SW 1271 (cell line): Measurements from ENCODE around the gene SLC1A3.

Experiments used
- DNase-seq, 2 experiments: peaks; one replicate each; lab custom pipeline; 2025; lab: John Stamatoyannopoulos, UW

SLC1A3 gene

DNA sequence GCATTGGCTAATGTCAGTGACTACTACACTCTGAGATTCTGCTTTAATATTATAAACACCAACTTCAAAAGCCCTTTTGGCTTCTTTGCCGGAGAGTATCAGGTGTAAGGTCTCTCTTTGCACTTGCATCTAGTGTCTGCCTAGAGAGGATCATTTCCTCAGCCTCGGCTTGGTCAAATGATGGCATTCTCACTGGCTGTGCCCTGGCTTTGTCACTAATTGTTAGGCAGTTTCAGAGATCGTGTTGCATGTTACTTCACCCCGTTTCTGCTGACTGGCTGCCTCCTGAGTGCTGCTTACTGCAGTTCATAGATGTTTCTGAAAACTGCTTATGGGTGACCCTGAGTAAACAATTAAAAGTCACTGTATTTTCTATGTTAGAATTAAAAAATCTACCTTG is 48.8 kb downstream of the SLC1A3 start:
- no peak for DNase-seq

DNA sequence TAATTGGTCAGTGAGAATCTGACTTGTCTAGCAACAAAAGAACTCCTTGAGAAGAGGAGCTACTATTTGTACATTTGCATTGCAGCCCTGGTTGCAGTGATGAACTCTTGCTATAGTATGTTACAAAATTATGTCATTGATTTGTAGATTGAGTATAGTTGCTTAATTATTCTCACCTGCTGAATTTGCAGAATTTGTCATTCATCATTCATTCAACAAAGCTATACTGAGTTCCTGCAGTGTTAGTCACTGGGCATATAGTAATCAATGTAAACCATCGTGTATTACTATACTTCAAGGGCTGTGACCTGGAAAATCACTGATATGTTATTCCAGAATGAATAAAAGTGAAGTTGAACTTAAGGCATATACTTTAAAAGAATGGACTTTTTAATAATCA is 50.1 kb downstream of the SLC1A3 start:
- no peak for DNase-seq

DNA sequence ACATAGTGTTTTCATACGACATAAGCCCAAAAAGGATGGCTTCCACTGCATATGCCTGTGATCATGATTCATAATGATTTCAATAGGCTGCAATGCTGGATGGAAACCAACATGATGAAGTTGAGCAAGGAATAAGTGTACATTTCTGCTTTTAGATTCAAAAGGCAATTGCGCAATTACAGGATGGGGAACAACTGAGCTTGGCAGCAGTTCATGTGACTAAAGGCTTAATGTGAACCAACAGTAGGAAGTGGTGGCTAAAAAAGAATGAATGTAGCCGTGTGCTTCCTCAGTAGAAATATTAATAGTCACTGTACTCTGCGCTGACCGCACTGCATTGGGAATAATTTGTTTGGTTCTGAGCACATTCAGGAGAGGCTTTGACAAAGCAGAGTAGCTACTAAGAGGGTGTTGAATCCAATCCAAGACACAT is 51.2 kb downstream of the SLC1A3 start:
- DNase-seq, result peak in 1 of 2 experiments; percentile 73

DNA sequence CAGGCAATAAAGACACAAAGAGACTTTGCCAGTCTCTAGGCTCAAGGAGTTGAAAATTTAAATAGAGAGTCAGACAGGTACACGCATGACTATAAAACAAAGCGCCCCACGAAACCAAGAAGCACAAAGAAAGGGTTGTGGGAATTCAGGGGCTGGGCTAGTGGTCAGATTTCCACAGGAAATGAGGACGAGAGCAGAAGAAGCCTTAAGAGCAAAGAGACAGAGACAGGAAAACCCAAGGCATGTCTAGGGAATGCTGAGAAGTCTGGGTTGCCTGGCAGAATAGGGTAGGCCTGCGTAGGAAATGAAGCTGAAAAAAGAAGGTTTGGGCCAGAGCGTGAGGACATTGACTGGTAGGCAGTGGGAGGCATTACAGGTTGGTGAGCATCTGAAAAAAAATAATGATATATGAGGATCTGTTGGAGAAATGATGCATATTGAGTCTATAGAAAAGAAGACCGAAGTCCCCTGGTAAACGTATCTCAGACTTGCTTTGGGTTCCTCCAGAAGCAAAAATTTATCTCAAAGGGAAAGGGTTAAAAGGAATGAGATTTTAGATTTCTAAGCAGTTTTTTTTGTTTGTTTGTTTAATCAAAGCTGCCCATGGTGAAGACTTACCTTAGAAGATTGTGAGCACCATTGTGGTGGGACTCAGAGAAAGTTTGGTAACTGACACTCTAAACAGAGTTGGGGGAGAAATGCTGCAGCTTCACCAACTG is 51.8 kb downstream of the SLC1A3 start:
- no peak for DNase-seq

DNA sequence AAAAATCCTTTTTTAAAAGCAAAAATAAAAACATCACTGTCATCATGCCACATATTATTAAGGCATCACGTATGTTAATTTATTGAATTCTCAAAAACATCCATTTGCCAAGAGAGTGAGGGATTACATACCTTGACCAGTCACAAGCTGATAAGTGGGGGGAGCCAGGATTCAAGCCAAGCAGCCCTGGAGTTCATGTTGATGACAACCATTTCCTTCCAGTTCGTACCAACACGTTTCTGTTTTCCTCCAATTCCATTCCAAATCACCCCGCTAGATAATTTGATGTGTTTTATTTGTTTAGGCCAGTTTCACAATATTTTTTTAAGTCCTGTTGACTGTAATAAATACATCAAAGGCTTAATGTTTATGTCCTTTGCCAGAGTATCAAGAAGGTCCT is 53.0 kb downstream of the SLC1A3 start:
- no peak for DNase-seq

DNA sequence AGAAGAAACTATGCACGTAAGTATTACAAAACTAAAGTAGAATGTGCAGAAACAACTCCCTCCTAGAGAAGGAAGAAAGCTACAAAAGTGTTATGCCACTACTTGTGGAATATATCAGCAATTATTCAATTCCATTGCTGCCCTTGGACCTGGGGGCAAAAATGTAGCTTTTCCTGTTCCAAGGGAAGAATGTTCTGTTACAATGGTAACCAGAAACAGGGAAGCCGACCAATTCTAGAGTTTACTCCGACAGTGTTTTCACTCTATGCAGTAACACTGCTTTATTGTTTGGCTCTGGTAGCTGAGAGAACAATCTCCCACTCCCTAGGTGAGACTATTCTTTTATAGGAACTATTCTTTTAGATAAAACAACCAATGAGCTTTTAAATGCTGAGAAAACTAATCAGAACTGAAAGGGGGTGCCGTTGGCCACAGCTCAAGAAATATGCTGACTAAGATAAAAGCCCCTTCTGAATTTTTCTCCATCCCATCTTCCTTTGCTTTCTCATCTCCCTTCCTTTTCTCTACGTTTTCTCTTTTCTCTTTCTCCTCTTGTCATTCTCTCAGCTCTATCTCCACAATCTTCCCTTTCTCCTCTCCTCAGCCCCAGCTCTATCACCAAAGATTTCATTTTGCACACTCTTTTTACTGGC is 54.1 kb downstream of the SLC1A3 start:
- no peak for DNase-seq

DNA sequence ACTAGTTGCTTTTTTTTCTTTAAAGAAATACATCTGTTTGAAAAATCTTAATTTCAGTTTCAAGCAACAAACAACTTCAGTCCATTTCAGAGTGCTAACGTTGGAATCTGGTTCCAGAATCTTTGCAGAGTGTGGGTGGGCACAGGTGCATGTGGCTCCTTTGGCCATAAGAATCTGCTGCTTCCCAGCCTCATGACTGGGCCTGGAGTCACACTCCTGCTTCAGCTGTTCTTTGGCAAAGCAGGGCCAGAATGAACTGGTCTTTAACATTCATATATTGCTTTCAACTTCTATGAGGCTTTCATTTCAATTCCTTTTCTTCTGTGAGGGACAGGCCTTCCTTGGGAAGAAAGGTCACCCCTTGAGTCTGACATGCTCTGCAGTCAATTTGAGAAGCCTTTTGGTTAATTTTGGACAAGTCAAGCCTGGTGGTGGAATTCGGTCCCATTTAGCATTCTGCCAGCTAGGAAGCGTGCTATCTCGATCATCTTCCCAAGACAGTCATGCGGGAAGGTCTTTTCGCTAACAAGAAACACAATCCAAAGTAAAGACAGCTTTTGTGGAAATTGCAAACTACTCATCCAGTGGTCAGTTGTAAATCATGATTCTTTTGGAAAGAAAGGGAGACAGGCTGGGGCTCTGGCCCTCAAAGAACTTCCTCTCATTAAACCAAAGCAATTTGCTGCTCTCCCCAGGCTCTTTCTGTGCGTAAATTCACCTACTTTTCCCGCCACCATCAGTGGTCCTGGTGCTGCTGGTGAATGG is 55.2 kb downstream of the SLC1A3 start:
- no peak for DNase-seq

DNA sequence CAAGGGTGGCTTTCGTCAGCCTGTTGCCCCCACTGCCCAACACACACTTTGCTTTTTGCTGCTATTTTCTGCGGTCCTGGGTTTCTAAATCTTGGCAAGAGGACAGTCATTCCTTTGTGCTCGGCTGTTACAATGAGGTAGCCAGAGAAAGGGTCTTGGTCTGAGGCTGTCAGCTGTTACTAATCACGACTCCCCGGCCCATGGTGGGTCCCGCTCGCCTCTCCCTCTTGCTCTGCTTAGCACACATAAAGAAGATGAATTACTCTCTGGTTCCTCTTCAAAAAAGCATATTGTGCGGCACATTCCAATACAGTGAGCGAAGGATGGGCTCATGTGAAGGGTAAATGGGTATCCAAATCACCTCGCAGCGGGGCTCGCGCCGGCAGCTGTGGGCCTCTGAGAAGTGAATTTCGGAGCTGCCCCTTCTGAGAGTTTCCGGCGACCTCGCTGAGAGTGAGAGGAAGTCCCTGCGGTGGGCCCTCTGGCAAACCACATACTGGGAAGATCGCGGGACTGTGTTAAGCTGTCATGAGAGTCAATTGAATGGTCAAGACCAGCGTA is 56.0 kb downstream of the SLC1A3 start:
- DNase-seq, result no peak

DNA sequence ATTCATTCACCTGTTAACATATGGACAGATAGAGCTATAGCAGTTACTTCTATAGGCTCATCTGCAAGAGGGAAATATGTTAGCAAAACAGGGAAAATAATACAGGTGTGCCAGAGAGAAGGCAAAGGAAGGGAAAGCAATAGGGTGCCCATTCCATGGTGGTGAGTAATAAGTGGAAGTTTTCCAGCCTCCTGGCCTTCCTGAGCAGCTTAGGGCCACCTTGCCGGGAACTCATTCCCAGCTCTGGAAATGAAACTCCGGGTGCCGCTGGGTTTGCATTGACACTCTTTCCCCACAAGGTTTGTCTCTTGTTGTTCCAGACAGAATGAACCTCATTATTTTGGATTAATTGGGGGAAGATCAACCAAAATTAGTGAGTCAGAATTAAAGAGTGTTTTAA is 58.4 kb downstream of the SLC1A3 start:
- DNase-seq, result peak in 1 of 2 experiments; percentile 26

DNA sequence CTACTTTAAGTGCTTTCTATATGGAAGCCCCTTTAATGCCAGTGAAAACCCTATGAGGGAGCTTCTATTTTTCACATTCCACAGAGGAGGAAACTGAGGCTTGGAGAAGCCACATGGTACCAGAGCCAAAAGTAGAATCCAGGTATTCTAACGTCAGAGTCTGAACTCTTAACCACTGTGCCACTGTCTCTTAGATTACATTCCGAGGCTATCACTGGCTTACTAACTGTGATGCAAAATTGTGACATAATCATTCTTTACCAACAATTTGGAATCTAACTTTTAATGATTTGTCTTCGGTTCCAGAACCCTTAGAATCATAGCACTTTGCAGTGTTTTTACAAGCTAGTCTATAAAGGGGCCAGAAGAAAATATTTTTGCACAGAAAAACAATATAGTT is 59.2 kb downstream of the SLC1A3 start:
- DNase-seq, result no peak

DNA sequence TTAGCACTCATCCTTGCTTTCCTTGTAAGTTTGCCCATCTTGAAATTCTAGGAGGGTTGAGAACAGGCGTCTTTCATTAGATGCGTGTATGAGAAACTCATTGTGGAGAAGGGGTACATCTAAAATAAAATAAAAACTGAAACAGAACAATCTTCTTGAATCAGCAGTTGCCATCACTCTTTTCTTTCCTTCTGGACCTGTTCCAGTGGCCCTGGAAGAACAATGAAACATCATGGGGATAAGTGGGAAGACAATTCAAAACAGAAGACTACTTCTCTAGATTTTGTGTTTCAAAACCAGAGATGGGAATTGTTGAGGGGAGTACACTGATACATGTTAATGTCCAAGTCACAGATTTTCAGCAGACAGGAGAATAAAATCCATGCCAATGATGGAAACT is 59.9 kb downstream of the SLC1A3 start:
- DNase-seq, result no peak

DNA sequence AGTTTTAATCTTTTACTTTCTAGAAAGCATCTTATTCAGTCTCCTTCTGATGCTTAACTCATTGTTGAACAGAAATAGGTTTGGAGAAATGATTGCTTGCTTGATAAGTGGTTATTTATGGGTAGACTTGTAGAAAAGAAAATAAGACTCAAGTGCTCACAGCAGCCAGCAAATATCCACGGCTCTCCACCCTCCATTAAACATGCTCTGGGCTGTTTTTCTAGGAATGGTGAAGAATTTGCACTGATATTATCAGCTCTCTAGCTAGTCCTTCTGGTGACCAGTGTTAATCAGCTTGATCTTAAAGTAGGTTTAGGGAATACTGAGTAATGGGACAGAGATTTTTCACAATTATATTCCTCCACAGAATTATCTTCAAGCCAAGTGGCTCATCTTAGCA is 60.6 kb downstream of the SLC1A3 start:
- no peak for DNase-seq

DNA sequence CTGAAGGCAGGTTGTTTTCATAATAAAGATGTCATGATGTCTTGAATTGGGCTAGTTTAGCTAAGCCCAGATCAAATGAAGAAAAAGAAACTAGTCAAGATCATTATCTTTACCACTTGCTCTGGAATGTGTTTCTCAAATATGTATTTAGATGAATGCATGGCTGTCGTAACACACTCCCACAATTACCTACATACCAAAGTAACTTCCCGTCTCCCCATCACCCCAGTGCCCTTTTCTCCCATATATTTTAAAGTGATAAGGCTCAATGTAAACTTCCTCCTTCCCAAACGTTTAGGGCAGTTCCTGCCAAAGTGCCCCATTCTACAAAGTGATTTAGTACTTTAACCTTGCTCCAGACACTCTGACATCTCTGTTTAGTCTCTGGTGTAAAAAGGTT is 61.4 kb downstream of the SLC1A3 start:
- no peak for DNase-seq

DNA sequence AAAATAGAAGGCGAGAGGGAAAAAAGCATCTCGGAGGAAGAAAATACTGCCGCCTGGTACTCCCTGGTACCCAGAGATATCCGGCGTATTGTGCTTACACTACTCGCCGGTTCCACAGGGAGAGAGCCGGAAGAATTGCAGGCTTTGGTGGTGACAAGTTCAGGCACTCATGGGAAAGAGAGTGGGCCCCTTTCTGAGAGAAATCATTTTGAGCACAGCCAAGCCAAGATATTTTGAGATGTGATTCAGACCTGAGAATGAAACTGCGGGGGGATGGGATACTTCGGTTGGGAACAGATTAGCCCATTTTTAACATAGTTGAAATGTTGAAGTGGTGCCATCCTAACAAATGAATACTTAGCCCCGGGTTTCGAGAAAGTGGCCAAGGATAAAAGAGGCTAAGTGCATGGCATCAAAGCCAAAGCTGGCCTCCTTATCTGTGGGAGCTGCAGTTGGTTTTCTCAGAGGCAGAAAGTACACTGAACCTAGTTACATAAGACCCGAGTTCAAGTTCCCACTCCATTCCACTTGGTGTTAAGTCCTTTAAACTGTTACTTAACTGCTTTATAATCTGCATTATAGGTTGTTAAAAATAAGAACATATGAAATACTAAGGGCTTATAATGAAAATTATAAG is 62.7 kb downstream of the SLC1A3 start:
- no peak for DNase-seq

DNA sequence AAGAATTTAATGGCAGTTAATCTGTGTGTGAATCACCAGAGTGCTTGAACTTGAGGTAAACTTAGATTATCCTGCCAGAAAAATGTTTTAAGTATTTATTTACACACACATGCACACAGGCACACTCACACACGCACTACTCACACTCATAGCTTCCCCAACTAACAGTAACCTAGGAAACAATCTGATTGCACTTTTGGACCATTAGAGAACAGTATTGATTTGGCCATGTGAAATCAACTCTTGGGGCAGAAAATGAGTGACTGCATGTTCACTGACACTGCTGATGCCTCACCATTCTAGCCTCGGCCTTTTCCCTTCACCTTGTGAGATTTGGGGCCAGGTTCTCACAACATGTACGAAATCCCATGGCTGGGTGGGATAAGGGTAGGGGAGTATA is 64.1 kb downstream of the SLC1A3 start:
- no peak for DNase-seq

DNA sequence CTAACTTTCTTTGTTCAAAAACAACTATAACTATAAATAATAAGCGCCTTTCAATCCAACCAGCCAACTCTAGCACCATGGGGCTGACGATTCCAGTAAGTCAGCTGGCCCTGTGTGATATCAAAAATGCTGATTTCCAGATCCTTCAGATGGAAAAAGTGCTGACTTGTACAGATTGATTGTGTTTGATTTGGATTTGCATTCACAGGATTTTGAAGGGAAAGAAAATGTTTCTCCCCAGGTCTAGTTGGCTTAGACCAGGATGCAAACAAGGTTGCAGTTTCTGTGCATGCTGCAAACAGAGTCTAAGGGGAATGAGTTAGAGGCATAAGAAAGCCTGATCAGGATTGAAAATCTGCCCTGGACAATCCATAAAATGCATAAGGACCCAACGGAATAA is 68.9 kb downstream of the SLC1A3 start:
- no peak for DNase-seq

DNA sequence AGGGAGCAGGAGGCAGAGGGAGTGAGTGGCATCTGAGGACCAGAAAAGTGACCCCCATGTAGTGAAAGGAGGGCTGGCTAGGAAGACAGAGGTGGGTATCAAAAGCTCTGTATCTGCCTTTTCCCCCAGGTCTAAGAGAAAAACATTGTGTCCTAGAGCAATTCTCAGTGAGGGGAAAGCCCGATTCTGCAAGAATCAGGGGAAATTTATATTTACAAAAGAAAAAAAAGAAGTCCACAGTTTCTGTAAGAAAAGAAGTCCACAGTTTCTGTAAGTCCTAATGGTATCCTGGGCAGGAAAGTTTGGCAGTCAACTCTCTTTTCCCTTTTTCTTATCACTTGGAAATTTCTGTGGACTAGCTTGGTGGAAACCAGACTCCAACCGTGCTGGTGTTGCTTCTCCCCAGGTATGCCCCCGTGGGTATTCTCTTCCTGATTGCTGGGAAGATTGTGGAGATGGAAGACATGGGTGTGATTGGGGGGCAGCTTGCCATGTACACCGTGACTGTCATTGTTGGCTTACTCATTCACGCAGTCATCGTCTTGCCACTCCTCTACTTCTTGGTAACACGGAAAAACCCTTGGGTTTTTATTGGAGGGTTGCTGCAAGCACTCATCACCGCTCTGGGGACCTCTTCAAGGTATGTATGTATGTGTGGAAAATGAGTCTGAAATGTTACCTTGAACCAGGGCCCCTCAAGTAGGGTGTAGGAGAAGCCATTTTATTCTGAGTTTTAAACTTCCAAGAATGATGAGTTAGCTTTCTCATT is 73.0 kb downstream of the SLC1A3 start:
- no peak for DNase-seq

DNA sequence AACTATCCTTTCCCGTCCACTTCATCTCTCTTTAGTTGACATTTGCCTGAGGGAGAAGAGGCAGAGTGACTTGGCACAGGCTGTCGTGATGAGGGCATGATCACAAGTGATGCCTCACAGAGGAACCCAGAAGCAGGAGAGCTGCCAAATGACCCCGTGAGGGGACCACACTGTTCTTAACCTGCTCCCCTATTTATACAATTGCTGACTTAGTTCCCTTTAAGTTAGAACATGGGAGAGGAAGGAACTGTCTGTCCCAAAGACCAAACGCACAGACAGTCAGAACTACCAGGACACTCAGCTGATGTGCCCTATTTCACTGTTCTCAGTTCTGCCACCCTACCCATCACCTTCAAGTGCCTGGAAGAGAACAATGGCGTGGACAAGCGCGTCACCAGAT is 73.7 kb downstream of the SLC1A3 start:
- no peak for DNase-seq

DNA sequence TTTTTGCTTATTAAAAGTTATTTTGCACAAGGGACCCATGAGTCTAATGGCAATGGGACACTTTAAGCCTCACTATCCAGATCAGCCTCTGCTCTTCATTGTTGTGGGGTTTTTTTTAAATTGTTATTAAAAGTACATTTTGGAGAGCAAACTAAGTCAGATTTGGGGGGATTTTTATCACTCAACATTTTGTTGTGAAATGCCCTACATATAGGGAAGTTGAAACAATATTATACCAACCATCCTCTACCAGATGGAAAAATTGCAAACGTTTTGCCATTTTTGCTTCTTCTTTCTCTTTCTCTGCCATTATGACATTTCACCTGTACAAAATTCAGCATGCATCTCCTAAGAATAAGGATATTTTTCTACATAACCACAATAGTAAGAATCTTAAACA is 75.3 kb downstream of the SLC1A3 start:
- no peak for DNase-seq

DNA sequence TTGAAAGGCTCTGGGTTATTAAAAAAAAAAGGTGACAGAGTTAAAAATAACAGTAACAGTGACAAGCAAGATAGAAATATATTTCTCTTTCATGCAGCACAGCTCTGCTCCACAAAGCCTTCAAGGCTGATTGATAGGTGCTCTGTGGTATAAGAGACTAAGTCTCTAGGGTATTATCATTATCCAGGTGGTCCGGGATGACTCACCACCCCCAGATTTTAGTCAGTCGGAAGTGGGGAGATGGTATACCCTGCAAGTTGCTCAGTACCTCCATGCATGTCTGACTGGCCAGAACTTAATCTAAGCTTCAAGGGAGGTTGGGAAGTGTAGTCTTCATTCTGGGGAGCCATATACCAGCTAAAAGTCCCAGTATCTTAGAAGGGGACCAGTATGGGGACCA is 76.1 kb downstream of the SLC1A3 start:
- DNase-seq, result no peak

DNA sequence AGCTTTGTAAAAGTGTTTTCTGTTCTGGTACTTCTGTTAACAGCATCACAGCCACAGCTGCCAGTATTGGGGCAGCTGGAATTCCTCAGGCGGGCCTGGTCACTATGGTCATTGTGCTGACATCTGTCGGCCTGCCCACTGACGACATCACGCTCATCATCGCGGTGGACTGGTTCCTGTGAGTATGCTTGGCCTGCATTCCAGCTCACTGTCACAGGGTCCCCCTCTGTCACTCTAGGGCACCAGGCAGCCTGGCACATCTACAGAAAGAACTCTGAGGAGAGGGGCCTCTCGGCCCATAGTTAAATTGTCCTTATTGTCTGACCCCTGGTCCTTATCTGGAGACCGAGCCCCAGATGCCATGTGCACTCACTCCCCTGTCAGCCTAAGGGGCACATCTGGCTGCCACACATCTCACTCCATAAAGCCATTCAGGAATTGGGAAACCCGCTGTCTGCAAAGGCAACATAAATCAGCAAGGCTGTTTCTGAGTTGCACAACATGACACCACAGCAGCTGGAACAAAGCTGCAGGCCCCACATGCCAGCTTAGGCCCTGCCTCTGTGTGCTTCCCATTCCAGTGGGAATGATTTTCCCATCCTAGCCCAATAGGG is 77.5 kb downstream of the SLC1A3 start:
- DNase-seq, result no peak
